DMS114 treated with DMSO at 0.1 percent for 48 hours (cell line): ENCODE data around the gene SIX4.

Source experiments
- DNase-seq: peaks from one replicate; lab custom pipeline; 2025; ENCODE audit not compliant: unreplicated experiment; lab: John Stamatoyannopoulos, UW

SIX4 gene

GRCh38 chr14:60722357-60723115 is 1.6 kb downstream of the SIX4 start:
- no peak for DNase-seq

- no peak for DNase-seq
Measured at GRCh38 chr14:60722107-60722356, 2.1 kb downstream of the SIX4 start.

GRCh38 chr14:60721326-60722106 is 2.6 kb downstream of the SIX4 start:
- DNase-seq: no peak

GRCh38 chr14:60720962-60721325 is 3.2 kb downstream of the SIX4 start:
- no peak for DNase-seq

GRCh38 chr14:60720391-60720790 is 3.8 kb downstream of the SIX4 start:
- DNase-seq: no peak

GRCh38 chr14:60713513-60713912 is 10.6 kb downstream of the SIX4 start:
- no peak for DNase-seq

- DNase-seq: no peak
Measured at GRCh38 chr14:60710494-60710893, 13.7 kb downstream of the SIX4 start.

- DNase-seq: no peak
Measured at GRCh38 chr14:60707858-60708257, 16.3 kb downstream of the SIX4 start.

- no peak for DNase-seq
Measured at GRCh38 chr14:60705100-60705499, 19.1 kb downstream of the SIX4 start.

- DNase-seq: no peak
Measured at GRCh38 chr14:60700598-60700997, 23.6 kb downstream of the SIX4 start.

- no peak for DNase-seq
Measured at GRCh38 chr14:60695327-60695726, 28.8 kb downstream of the SIX4 start.

- no peak for DNase-seq
Measured at GRCh38 chr14:60691383-60692113, 32.6 kb downstream of the SIX4 start.

GRCh38 chr14:60686865-60687264 is 37.3 kb downstream of the SIX4 start:
- DNase-seq: no peak

- DNase-seq: no peak
Measured at GRCh38 chr14:60684203-60684602, 39.9 kb downstream of the SIX4 start.

GRCh38 chr14:60681271-60681670 is 42.9 kb downstream of the SIX4 start:
- DNase-seq: no peak

GRCh38 chr14:60680511-60680910 is 43.6 kb downstream of the SIX4 start:
- no peak for DNase-seq

GRCh38 chr14:60679566-60680258 is 44.4 kb downstream of the SIX4 start:
- no peak for DNase-seq

GRCh38 chr14:60677701-60678100 is 46.5 kb downstream of the SIX4 start:
- no peak for DNase-seq

- DNase-seq: no peak
Measured at GRCh38 chr14:60670989-60671388, 53.2 kb downstream of the SIX4 start.

GRCh38 chr14:60668431-60669112 is 55.6 kb downstream of the SIX4 start:
- DNase-seq: no peak

- DNase-seq: no peak
Measured at GRCh38 chr14:60665177-60665550, 59.0 kb downstream of the SIX4 start.
